22Rv1 (cell line): ENCODE data around the gene ACVRL1.
"Not testable (repeated sequence)": the region's sequence is repeated elsewhere in the genome, so short reads cannot be mapped to it uniquely, and the experiment has no call there.

Source experiments
- H3K27ac ChIP-seq: fragments of 450-650 bp; 2 replicates; pipeline ENCODE4 v1.5.1; 2017
- CTCF ChIP-seq: fragments of 450-650 bp; IDR thresholded peaks from 2 replicates; pipeline ENCODE4 v1.5.1; 2017; ENCODE audit warnings: mild to moderate bottlenecking
- ZFX ChIP-seq: fragments of 450-650 bp; IDR thresholded peaks from 2 replicates; pipeline ENCODE4 v1.6.1; 2017; ENCODE audit warnings: antibody characterized with exemption, borderline replicate concordance

ACVRL1 gene

GRCh38 chr12:51874486-51874885 is 32.8 kb upstream of the ACVRL1 start:
- TF ChIP-seq CTCF (no peak), ZFX (no peak)
- no peak overlapping the region for H3K27ac ChIP-seq

GRCh38 chr12:51879102-51879501 is 28.2 kb upstream of the ACVRL1 start:
- no peak for TF ChIP-seq ZFX
- no peak overlapping the region for H3K27ac ChIP-seq

GRCh38 chr12:51883295-51883694 is 24.0 kb upstream of the ACVRL1 start:
- no peak for TF ChIP-seq CTCF
- H3K27ac ChIP-seq: no peak overlapping the region

- no peak overlapping the region for H3K27ac ChIP-seq
- TF ChIP-seq CTCF (no peak), ZFX (no peak)
These were observed 23.2 kb upstream of the ACVRL1 start for GRCh38 chr12:51883998-51884675.

- TF ChIP-seq CTCF (no peak), ZFX (no peak)
- no peak overlapping the region for H3K27ac ChIP-seq
These were observed 22.6 kb upstream of the ACVRL1 start for GRCh38 chr12:51884676-51885229.

GRCh38 chr12:51885294-51886020 is 21.8 kb upstream of the ACVRL1 start:
- not testable (repeated sequence) for H3K27ac ChIP-seq

GRCh38 chr12:51886021-51886710 is 21.1 kb upstream of the ACVRL1 start:
- no peak for TF ChIP-seq ZFX
- no peak for TF ChIP-seq CTCF
- no peak overlapping the region for H3K27ac ChIP-seq
